GM19035 (cell line): ENCODE measurements around the gene CDKN1A.
"Not testable (repeated sequence)": the region's sequence is repeated elsewhere in the genome, so short reads cannot be mapped to it uniquely, and the experiment has no call there.

Experiments
- ATAC-seq: cut with Tn5 transposase; IDR thresholded peaks from one replicate; pipeline ENCODE4 v1.9.1; 2021; ENCODE audit not compliant: unreplicated experiment

CDKN1A gene

GRCh38 chr6:36694616-36695015, 16.1 kb downstream of the CDKN1A start:
- no peak for ATAC-seq

- no peak for ATAC-seq
These were observed 16.9 kb downstream of the CDKN1A start for GRCh38 chr6:36695414-36695813.

- no peak for ATAC-seq
These were observed 19.0 kb downstream of the CDKN1A start, which contains the start of gene RAB44 for GRCh38 chr6:36697481-36697903. Gene RAB44, plus strand, starts transcription at chr6:36697826. Its CDS starts 6,410 bp downstream, at chr6:36704236.

GRCh38 chr6:36698196-36698595, 19.7 kb downstream of the CDKN1A start:
- no peak for ATAC-seq

GRCh38 chr6:36698871-36699271, 20.4 kb downstream of the CDKN1A start:
- ATAC-seq = no peak

- no peak for ATAC-seq
These were observed 20.8 kb downstream of the CDKN1A start for GRCh38 chr6:36699348-36699747.

GRCh38 chr6:36700071-36700812, 21.7 kb downstream of the CDKN1A start:
- ATAC-seq = no peak

- ATAC-seq = no peak
These were observed 22.3 kb downstream of the CDKN1A start for GRCh38 chr6:36700831-36701230.

- no peak for ATAC-seq
These were observed 23.0 kb downstream of the CDKN1A start for GRCh38 chr6:36701401-36701991.

- no peak for ATAC-seq
These were observed 24.1 kb downstream of the CDKN1A start for GRCh38 chr6:36702656-36703055.

GRCh38 chr6:36703081-36703606, 24.6 kb downstream of the CDKN1A start:
- ATAC-seq = no peak

- no peak for ATAC-seq
These were observed 25.5 kb downstream of the CDKN1A start for GRCh38 chr6:36703982-36704381.

- not testable (repeated sequence) for ATAC-seq
These were observed 26.6 kb downstream of the CDKN1A start for GRCh38 chr6:36704961-36705577.

- ATAC-seq = no peak
These were observed 27.8 kb downstream of the CDKN1A start for GRCh38 chr6:36706339-36706738.

- ATAC-seq = no peak
These were observed 34.3 kb downstream of the CDKN1A start for GRCh38 chr6:36712816-36713215.

- no peak for ATAC-seq
These were observed 35.3 kb downstream of the CDKN1A start for GRCh38 chr6:36713846-36714245.

GRCh38 chr6:36714511-36714910, 36.0 kb downstream of the CDKN1A start:
- no peak for ATAC-seq

- no peak for ATAC-seq
These were observed 37.0 kb downstream of the CDKN1A start for GRCh38 chr6:36715469-36715868.

GRCh38 chr6:36716476-36717093, 38.1 kb downstream of the CDKN1A start:
- no peak for ATAC-seq

- no peak for ATAC-seq
These were observed 38.8 kb downstream of the CDKN1A start for GRCh38 chr6:36717231-36717825.
